Vagina (tissue), 2 donors: ENCODE measurements around the gene ADGRE3. TPM values are rescaled to one million over a fixed set of nuclear protein-coding genes. Genes with fewer than 3 reads are reported as not detected.
A peak's percentile ranks its signal among the peaks of the same experiment; 100 is the strongest.

ENCODE experiments used
- DNase-seq, 2 donors: peaks; one replicate each; pipeline ENCODE4 v3.0.0-alpha.2; 2017; ENCODE audit errors: extremely low spot score in 2 of 2
- H3K27ac ChIP-seq: fragments of 200-600 bp; sonication (generic); one replicate; pipeline ENCODE4 v1.5.1; 2019
- H3K27me3 ChIP-seq: fragments of 200-600 bp; sonication (generic); one replicate; pipeline ENCODE4 v1.5.1; 2019
- H3K36me3 ChIP-seq, 2 donors: fragments of 200-600 bp; sonication (generic); one replicate each; pipeline ENCODE4 v1.5.1; 2017 to 2019
- H3K4me1 ChIP-seq: fragments of 200-600 bp; sonication (generic); one replicate; pipeline ENCODE4 v1.5.1; 2019
- H3K4me3 ChIP-seq, 2 donors: fragments of 200-600 bp; sonication (generic); 1 replicate in 1 of 2; 2 replicates in 1 of 2; pipeline ENCODE4 v1.5.1; 2016 to 2019
- H3K9me3 ChIP-seq: fragments of 200-600 bp; sonication (generic); one replicate; pipeline ENCODE4 v1.5.1; 2019
- POLR2A ChIP-seq, 2 donors: fragments of 450-650 bp; IDR thresholded peaks; one replicate each; pipeline ENCODE4 v1.6.1; 2017; ENCODE audit warnings: antibody characterized with exemption in 2 of 2, mild to moderate bottlenecking in 2 of 2, moderate library complexity in 2 of 2
- POLR2AphosphoS5 ChIP-seq, 2 donors: sonication (generic); formaldehyde crosslinking; IDR thresholded peaks; one replicate each; pipeline ENCODE4 v1.9.0; 2017; ENCODE audit warnings: antibody characterized with exemption in 2 of 2, mild to moderate bottlenecking in 2 of 2, low read depth in 1 of 2; ENCODE audit not compliant: insufficient read depth in 1 of 2
- intact Hi-C: fragments of 100-400 bp; cut with DNase I; formaldehyde crosslinking; loops from one replicate; pipeline ENCODE4 v1.15.1; 2023
- small RNA-seq: library from RNA; depleted of rRNA; stranded (forward); fragments of <200 nt; gene quantifications from one replicate; pipeline ENCODE3, GENCODE V24; 2016
- total RNA-seq: library from RNA; depleted of rRNA; stranded (reverse); fragments of >200 nt; gene quantifications from one replicate; pipeline ENCODE4 v1.2.3, GENCODE V29; 2016
- TF ChIP-seq, protein P1 (sequence below), 3 experiments: fragments of 450-650 bp in 2 of 3; fragments of 200-600 bp in 1 of 3; sonication (generic) in 1 of 3; IDR thresholded peaks; one replicate each; pipeline ENCODE4 v1.5.1; 2017 to 2019; ENCODE audit warnings: antibody characterized with exemption in 3 of 3, mild to moderate bottlenecking in 2 of 3, moderate library complexity in 2 of 3

ADGRE3 gene
- total RNA-seq, 1 donor from 2014 or later, result not detected

DNA sequence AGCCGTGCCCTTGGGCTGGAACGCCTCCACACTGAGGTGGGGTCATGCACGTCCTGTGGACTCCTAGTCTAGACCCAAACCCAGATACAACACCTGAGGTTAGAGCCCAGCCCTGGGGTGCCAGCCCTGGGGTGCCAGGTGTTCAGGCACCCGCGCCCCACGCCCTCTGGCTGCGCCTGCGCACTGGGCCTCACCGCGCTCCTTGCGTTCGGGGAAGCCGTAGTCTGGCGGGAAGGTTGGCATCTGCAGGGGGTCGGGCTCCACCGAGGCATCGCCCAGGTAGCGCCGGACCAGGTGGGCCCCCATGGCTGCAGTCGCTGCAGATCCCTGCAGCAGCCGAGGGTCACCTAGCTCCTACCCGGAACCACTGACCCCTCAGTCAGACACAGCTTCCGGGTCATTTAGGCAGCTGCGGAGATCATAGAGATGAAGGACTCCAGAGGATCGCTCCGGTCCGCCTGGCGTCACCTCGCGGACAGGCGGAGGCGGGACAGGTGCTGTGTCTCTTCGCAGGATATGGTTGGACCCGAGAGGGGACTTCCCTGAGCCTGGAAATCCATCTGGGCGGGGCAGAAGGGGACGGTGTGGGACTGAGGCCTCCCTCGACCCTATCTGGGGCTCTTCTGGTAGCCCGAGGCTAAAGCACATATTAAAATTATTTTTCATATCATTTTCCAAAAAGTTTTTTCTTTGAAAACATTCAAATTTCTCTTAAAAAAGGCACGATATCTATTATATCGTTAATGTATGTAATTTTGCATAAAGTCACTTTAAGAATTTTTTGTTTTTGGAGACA lies 102.8 kb downstream of the ADGRE3 start, which contains the start of gene NDUFB7:
NDUFB7 (minus strand) TSS at position 372 of the 796 bp plus-strand sequence; CDS start at position 306, 66 bp downstream.
- peak in 1 of 2 donors; percentile 94 for DNase-seq
- H3K36me3 ChIP-seq, result no peaks in the 10 kb centered on the region
- no peaks in the 10 kb centered on the region for H3K27me3 ChIP-seq
- no peaks in the 10 kb centered on the region for H3K9me3 ChIP-seq
- intact Hi-C loops, result no loop called here
- H3K4me3 ChIP-seq, result peak within 1 kb of the TSS; percentile 88 to 90
- H3K27ac ChIP-seq, result peak within 1 kb of the TSS; percentile 86
- peaks cover 44% of the 10 kb centered on the region for H3K4me1 ChIP-seq
- TF ChIP-seq, protein P1, sequence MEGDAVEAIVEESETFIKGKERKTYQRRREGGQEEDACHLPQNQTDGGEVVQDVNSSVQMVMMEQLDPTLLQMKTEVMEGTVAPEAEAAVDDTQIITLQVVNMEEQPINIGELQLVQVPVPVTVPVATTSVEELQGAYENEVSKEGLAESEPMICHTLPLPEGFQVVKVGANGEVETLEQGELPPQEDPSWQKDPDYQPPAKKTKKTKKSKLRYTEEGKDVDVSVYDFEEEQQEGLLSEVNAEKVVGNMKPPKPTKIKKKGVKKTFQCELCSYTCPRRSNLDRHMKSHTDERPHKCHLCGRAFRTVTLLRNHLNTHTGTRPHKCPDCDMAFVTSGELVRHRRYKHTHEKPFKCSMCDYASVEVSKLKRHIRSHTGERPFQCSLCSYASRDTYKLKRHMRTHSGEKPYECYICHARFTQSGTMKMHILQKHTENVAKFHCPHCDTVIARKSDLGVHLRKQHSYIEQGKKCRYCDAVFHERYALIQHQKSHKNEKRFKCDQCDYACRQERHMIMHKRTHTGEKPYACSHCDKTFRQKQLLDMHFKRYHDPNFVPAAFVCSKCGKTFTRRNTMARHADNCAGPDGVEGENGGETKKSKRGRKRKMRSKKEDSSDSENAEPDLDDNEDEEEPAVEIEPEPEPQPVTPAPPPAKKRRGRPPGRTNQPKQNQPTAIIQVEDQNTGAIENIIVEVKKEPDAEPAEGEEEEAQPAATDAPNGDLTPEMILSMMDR (IDR thresholded peaks at IDR 0.05), result peak; percentile 38 to 91 (median 63)
- TF ChIP-seq POLR2A (IDR thresholded peaks at IDR 0.05) (no peak), POLR2AphosphoS5 (IDR thresholded peaks at IDR 0.05; ENCODE audit: insufficient read depth in 1 of 2, low read depth in 1 of 2) (peak; percentile 92 to 98)

DNA sequence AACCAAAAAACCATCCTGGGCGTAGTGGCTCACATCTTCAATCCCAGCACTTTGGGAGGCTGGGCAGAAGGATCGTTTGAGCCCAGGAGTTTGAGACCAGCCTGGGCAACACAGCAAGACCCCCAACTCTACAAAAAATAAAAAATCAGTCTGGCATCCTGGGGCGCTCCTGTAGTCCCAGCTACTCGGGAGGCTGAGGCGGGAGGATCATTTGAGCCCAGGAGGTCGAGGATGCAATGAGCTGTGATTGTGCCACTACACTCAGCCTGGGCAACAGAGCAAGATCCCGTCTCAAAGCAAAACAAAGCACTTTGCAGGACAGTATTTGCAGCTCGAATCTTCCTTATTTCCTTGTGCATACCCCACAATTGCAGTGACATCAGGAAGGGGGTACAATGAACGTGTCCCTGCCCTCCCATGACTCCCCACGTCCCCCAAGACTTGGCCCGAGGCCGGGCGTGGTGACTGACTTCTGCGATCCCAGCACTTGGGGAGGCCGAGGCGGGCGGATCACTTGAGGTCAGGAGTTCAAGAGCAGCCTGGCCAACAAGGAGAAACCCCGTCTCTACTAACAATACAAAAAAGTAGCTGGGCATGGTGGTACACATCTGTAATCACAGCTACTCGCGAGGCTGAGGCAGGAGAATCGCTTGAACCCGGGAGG lies 103.6 kb downstream of the ADGRE3 start:
- no peak for DNase-seq
- intact Hi-C loops, result no loop called here
- H3K4me3 ChIP-seq, result peak overlapping the region; percentile 88 to 90
- H3K4me1 ChIP-seq, result peaks cover 44% of the 10 kb centered on the region
- H3K27me3 ChIP-seq, result no peaks in the 10 kb centered on the region
- H3K36me3 ChIP-seq, result peaks cover 0 to 6% of the 10 kb centered on the region in 2 donors
- TF ChIP-seq, protein P1 (IDR thresholded peaks at IDR 0.05), result no peak
- TF ChIP-seq POLR2A (IDR thresholded peaks at IDR 0.05) (no peak), POLR2AphosphoS5 (IDR thresholded peaks at IDR 0.05; ENCODE audit: insufficient read depth in 1 of 2, low read depth in 1 of 2) (no peak)
- peak overlapping the region; percentile 86 for H3K27ac ChIP-seq
- no peaks in the 10 kb centered on the region for H3K9me3 ChIP-seq

Small RNAs within 50 kb of the gene (small RNA-seq; reads per million reads assigned to genes)
- gene AC022149.2 (not detected), gene RN7SL842P (not detected)

Other genes starting within 250 kb of the ADGRE3 start
- 72.7 TPM for gene PKN1, start 241.5 kb downstream of the ADGRE3 start, total RNA-seq
- gene PTGER1, start 199.5 kb downstream of the ADGRE3 start, total RNA-seq, result not detected
- 81.0 TPM for gene GIPC1, start 178.7 kb downstream of the ADGRE3 start, total RNA-seq
- 164 TPM for gene DNAJB1, start 156.4 kb downstream of the ADGRE3 start, total RNA-seq
- 110 TPM for gene TECR, start 145.2 kb downstream of the ADGRE3 start, total RNA-seq
- 375 TPM for gene NDUFB7, start 102.8 kb downstream of the ADGRE3 start, total RNA-seq
- not detected for gene CLEC17A, start 91.8 kb downstream of the ADGRE3 start, total RNA-seq
- 19.9 TPM for gene ZNF333, start 15.2 kb upstream of the ADGRE3 start, total RNA-seq
- gene ADGRE2, start 103.7 kb upstream of the ADGRE3 start, total RNA-seq, result 4.9 TPM
- gene OR7A5, start 160.3 kb upstream of the ADGRE3 start, total RNA-seq, result 0.74 TPM
- 0.74 TPM for gene OR7C1, start 160.3 kb upstream of the ADGRE3 start, total RNA-seq
- not detected for gene OR7A10, start 174.1 kb upstream of the ADGRE3 start, total RNA-seq
- not detected for gene OR7A17, start 211.3 kb upstream of the ADGRE3 start, total RNA-seq